WTC11 (cell line): Measurements from ENCODE around the gene SIGLEC10.

Source experiments
- CREB1 ChIP-seq: sonication (generic); formaldehyde crosslinking; IDR thresholded peaks from 2 replicates; pipeline ENCODE4 v1.8.0; 2023; ENCODE audit warnings: mild to moderate bottlenecking, missing genetic modification reagents
- GRHL2 ChIP-seq: fragments of 250-450 bp; sonication (Bioruptor Pico); IDR thresholded peaks from 2 replicates; pipeline ENCODE4 v1.8.0; 2022; ENCODE audit warnings: mild to moderate bottlenecking, moderate library complexity; ENCODE audit not compliant: insufficient replicate concordance, severe bottlenecking
- HMGA2 ChIP-seq: fragments of 250-450 bp; sonication (Bioruptor Pico); IDR thresholded peaks from 2 replicates; pipeline ENCODE4 v1.4.0; 2021; ENCODE audit warnings: mild to moderate bottlenecking, moderate library complexity
- PRRX2 ChIP-seq: fragments of 250-450 bp; sonication (Bioruptor Pico); IDR thresholded peaks from 2 replicates; pipeline ENCODE4 v1.8.0; 2021; ENCODE audit warnings: mild to moderate bottlenecking
- TF ChIP-seq, protein P1 (sequence below): sonication (generic); formaldehyde crosslinking; IDR thresholded peaks from 2 replicates; pipeline ENCODE4 v1.8.1; 2023; ENCODE audit warnings: mild to moderate bottlenecking, missing genetic modification reagents, moderate library complexity
- TF ChIP-seq, protein P2 (sequence below): fragments of 200-600 bp; IDR thresholded peaks from 2 replicates; pipeline ENCODE4 v1.8.0; 2022; ENCODE audit warnings: antibody characterized with exemption

DNA sequence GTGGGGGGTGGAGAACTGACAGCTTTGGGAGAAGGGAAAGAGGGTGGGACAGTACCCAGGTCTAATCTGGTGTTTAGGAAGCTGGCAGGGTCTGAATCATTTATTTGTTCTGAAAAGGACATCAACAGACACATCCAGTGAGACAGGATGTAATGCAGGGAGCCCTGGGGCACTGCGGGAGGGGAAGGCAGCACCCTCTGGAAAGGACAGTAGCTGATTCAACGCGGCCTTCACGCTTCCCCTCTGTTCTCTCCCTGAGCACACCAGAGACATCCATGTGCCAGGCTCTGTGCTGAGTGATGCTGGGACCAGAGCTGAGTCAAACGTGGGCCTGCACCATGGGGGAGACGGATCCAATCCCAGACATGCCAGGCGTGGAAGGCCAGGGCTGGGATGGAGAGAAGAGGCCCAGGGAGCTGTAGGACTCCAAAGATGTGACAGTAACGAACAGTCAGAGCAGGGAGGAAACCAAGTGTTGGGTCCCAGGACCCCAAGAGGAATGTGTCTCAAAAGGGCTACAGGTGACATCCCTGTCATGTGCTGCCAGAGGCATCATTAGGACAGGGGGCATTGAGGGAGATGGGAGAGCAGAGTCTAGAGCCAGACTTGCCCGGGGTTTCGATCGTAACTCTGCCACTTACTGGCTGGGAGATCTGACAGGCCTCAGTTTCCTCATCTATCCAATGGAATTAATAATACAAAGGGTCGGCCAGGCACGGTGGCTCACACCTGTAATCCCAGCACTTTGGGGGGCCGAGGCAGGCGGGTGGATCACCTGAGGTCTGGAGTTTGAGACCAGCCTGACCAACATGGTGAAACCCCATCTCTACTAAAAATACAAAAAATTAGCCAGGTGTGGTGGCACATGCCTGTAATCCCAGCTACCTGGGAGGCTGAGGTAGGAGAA, 53.0 kb downstream of the SIGLEC10 start:
- TF ChIP-seq, protein P1, sequence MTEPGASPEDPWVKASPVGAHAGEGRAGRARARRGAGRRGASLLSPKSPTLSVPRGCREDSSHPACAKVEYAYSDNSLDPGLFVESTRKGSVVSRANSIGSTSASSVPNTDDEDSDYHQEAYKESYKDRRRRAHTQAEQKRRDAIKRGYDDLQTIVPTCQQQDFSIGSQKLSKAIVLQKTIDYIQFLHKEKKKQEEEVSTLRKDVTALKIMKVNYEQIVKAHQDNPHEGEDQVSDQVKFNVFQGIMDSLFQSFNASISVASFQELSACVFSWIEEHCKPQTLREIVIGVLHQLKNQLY = no peak
- TF ChIP-seq, protein P2, sequence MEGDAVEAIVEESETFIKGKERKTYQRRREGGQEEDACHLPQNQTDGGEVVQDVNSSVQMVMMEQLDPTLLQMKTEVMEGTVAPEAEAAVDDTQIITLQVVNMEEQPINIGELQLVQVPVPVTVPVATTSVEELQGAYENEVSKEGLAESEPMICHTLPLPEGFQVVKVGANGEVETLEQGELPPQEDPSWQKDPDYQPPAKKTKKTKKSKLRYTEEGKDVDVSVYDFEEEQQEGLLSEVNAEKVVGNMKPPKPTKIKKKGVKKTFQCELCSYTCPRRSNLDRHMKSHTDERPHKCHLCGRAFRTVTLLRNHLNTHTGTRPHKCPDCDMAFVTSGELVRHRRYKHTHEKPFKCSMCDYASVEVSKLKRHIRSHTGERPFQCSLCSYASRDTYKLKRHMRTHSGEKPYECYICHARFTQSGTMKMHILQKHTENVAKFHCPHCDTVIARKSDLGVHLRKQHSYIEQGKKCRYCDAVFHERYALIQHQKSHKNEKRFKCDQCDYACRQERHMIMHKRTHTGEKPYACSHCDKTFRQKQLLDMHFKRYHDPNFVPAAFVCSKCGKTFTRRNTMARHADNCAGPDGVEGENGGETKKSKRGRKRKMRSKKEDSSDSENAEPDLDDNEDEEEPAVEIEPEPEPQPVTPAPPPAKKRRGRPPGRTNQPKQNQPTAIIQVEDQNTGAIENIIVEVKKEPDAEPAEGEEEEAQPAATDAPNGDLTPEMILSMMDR = no peak
- TF ChIP-seq PRRX2 (CRISPR knock-in tag) (no peak), CREB1 (CRISPR knock-in tag) (no peak), HMGA2 (no peak), GRHL2 (no peak)
